ENCODE measurements around the gene ZMYM4.

- TF ChIP-seq CTCF (IDR thresholded peaks at IDR 0.05), result no peak
- TF ChIP-seq POLR2A (IDR thresholded peaks at IDR 0.05), result no peak
Measured at GRCh38 chr1:35406103-35406502, 137.6 kb downstream of the ZMYM4 start.
